H1 (cell line): ENCODE measurements around the gene TNIP3. TPM values are rescaled to one million over a fixed set of nuclear protein-coding genes. Genes with fewer than 3 reads are reported as not detected.

Source experiments
- CTCF ChIA-PET: fragments of 300-600 bp; sonication (Branson Sonifier 250); formaldehyde crosslinking; loops from one replicate; lab custom pipeline; 2021; ENCODE audit not compliant: partially characterized antibody; lab: Charles Lee
- POLR2A ChIA-PET: fragments of 300-600 bp; sonication (Branson Sonifier 250); formaldehyde crosslinking; loops from one replicate; lab custom pipeline; 2021; ENCODE audit warnings: inconsistent platforms; ENCODE audit not compliant: partially characterized antibody; lab: Charles Lee
- DNase-seq, 2 experiments: peaks; one replicate each; pipeline versions ENCODE4 v3.0.0 to v3.0.0-alpha.2; 2010 to 2022; ENCODE audit warnings: low spot score in 2 of 2, low read depth in 1 of 2, mixed read lengths in 1 of 2
- FAIRE-seq: peaks from 2 replicates; lab custom pipeline; 2011; peaks lifted over from hg19 to GRCh38; lab: Jason Lieb, UNC
- H2AFZ ChIP-seq: 2 replicates; pipeline ENCODE4 v1.8.1; 2012; ENCODE audit warnings: low read length, inconsistent platforms
- H2AK5ac ChIP-seq: 2 replicates; pipeline ENCODE4 v1.6.1; 2013; ENCODE audit warnings: low read depth, low read length
- H2BK120ac ChIP-seq: replicated peaks from 2 replicates; pipeline ENCODE3; 2013; ENCODE audit warnings: low read depth, low read length, inconsistent platforms
- H2BK12ac ChIP-seq: 2 replicates; pipeline ENCODE4 v1.6.1; 2013; ENCODE audit warnings: low read depth, low read length
- H2BK15ac ChIP-seq: 2 replicates; pipeline ENCODE4 v1.6.1; 2013; ENCODE audit warnings: low read length
- H2BK20ac ChIP-seq: 2 replicates; pipeline ENCODE4 v1.6.1; 2013; ENCODE audit warnings: low read length
- H2BK5ac ChIP-seq: 2 replicates; pipeline ENCODE4 v1.6.1; 2013; ENCODE audit warnings: low read depth, low read length
- H3K14ac ChIP-seq: 2 replicates; pipeline ENCODE4 v1.6.1; 2013; ENCODE audit warnings: inconsistent platforms; ENCODE audit not compliant: insufficient read length
- H3K18ac ChIP-seq: 2 replicates; pipeline ENCODE4 v1.6.1; 2013; ENCODE audit warnings: low read length; ENCODE audit errors: extremely low read depth
- H3K23ac ChIP-seq: 2 replicates; pipeline ENCODE4 v1.6.1; 2013; ENCODE audit warnings: inconsistent platforms; ENCODE audit not compliant: insufficient read length
- H3K23me2 ChIP-seq: 2 replicates; pipeline ENCODE4 v1.6.1; 2013; ENCODE audit warnings: low read depth, low read length
- H3K27ac ChIP-seq: 2 replicates; pipeline ENCODE4 v1.6.1; 2011; ENCODE audit warnings: low read depth, low read length, inconsistent platforms
- H3K27me3 ChIP-seq, 4 experiments: replicated peaks in 1 of 4; 1 replicate in 1 of 4; 2 replicates in 3 of 4; pipeline versions ENCODE4 v1.6.1 to v1.8.1; 2011 to 2013; ENCODE audit warnings: low read length in 3 of 4, mild to moderate bottlenecking in 3 of 4, inconsistent platforms in 2 of 4, mixed read lengths in 2 of 4, moderate library complexity in 1 of 4; ENCODE audit not compliant: control insufficient read depth in 3 of 4, insufficient read depth in 3 of 4; ENCODE audit errors: extremely low read depth in 1 of 4
- H3K36me3 ChIP-seq, 4 experiments: 2 replicates each; pipeline versions ENCODE4 v1.6.1 to v1.8.1; 2011 to 2013; ENCODE audit warnings: mild to moderate bottlenecking in 4 of 4, low read length in 3 of 4, moderate library complexity in 2 of 4, control low read depth in 1 of 4, inconsistent platforms in 1 of 4; ENCODE audit not compliant: insufficient read depth in 4 of 4, control insufficient read depth in 2 of 4
- H3K4ac ChIP-seq: replicated peaks from 2 replicates; pipeline ENCODE3; 2013; ENCODE audit warnings: low read length, low read depth, mixed read lengths, inconsistent platforms; ENCODE audit not compliant: insufficient read length
- H3K4me1 ChIP-seq, 4 experiments: replicated peaks in 1 of 4; 1 replicate in 1 of 4; 2 replicates in 3 of 4; pipeline versions ENCODE4 v1.6.1 to v1.8.1; 2011 to 2013; ENCODE audit warnings: low read length in 3 of 4, inconsistent platforms in 2 of 4, mixed read lengths in 1 of 4; ENCODE audit not compliant: insufficient read depth in 4 of 4, control insufficient read depth in 3 of 4
- H3K4me2 ChIP-seq, 2 experiments: 2 replicates each; pipeline versions ENCODE4 v1.6.1 to v1.8.1; 2011 to 2013; ENCODE audit warnings: low read depth in 2 of 2, low read length in 2 of 2, control low read depth in 1 of 2, inconsistent platforms in 1 of 2, mild to moderate bottlenecking in 1 of 2; ENCODE audit not compliant: insufficient read depth in 1 of 2
- H3K4me3 ChIP-seq, 4 experiments: fragments of 200-600, 300-600 bp in 1 of 4; sonication (generic), shearing (Covaris generic), sonication (Bioruptor Twin) in 1 of 4; 2 replicates each; pipeline versions ENCODE4 v1.5.1 to v1.8.1; 2011 to 2016; ENCODE audit warnings: low read length in 4 of 4, low read depth in 3 of 4, control low read depth in 2 of 4, inconsistent platforms in 2 of 4, mild to moderate bottlenecking in 2 of 4, mixed read lengths in 1 of 4, moderate library complexity in 1 of 4; ENCODE audit not compliant: insufficient read depth in 2 of 4; ENCODE audit errors: extremely low read depth in 1 of 4
- H3K56ac ChIP-seq: replicated peaks from 2 replicates; pipeline ENCODE3; 2013; ENCODE audit warnings: low read depth, mild to moderate bottlenecking, mixed read lengths, low read length, inconsistent platforms; ENCODE audit not compliant: insufficient read length
- H3K79me1 ChIP-seq: 2 replicates; pipeline ENCODE4 v1.6.1; 2013; ENCODE audit warnings: low read depth, low read length, control low read depth
- H3K79me2 ChIP-seq, 2 experiments: 2 replicates each; pipeline versions ENCODE4 v1.6.1 to v1.8.1; 2012 to 2013; ENCODE audit warnings: low read length in 2 of 2, mild to moderate bottlenecking in 2 of 2, inconsistent platforms in 1 of 2; ENCODE audit not compliant: insufficient read depth in 2 of 2, control insufficient read depth in 1 of 2
- H3K9ac ChIP-seq, 4 experiments: replicated peaks in 1 of 4; 1 replicate in 1 of 4; 2 replicates in 3 of 4; pipeline versions ENCODE4 v1.6.1 to v1.8.1; 2011 to 2013; ENCODE audit warnings: low read depth in 3 of 4, low read length in 3 of 4, control low read depth in 2 of 4, mild to moderate bottlenecking in 2 of 4, moderate library complexity in 2 of 4, inconsistent platforms in 1 of 4; ENCODE audit errors: extremely low read depth in 1 of 4
- H3K9me3 ChIP-seq, 2 experiments: 2 replicates each; pipeline versions ENCODE4 v1.6.1 to v1.8.1; 2012 to 2013; ENCODE audit warnings: mild to moderate bottlenecking in 2 of 2, moderate library complexity in 2 of 2, control low read depth in 1 of 2, inconsistent platforms in 1 of 2, low read depth in 1 of 2, low read length in 1 of 2, mixed read lengths in 1 of 2; ENCODE audit not compliant: insufficient read depth in 2 of 2
- H4K20me1 ChIP-seq, 2 experiments: replicated peaks in 1 of 2; 2 replicates each; pipeline versions ENCODE3 to v1.8.1; 2011 to 2013; ENCODE audit warnings: inconsistent platforms in 2 of 2, low read length in 2 of 2, mild to moderate bottlenecking in 1 of 2; ENCODE audit not compliant: insufficient read depth in 2 of 2, control insufficient read depth in 1 of 2
- H4K5ac ChIP-seq: 2 replicates; pipeline ENCODE4 v1.6.1; 2013; ENCODE audit warnings: low read length, low read depth, mixed read lengths, inconsistent platforms; ENCODE audit not compliant: insufficient read length
- H4K8ac ChIP-seq: 2 replicates; pipeline ENCODE4 v1.8.0; 2013; ENCODE audit warnings: mild to moderate bottlenecking, moderate library complexity, low read length, inconsistent platforms; ENCODE audit not compliant: insufficient read depth; ENCODE audit errors: extremely low read depth
- H4K91ac ChIP-seq: replicated peaks from 2 replicates; pipeline ENCODE3; 2013; ENCODE audit warnings: low read length, mixed read lengths, inconsistent platforms; ENCODE audit not compliant: insufficient read length
- ATF3 ChIP-seq: IDR thresholded peaks from 2 replicates; pipeline ENCODE4 v1.6.1; 2011; ENCODE audit warnings: low read depth, mild to moderate bottlenecking, low read length; ENCODE audit not compliant: insufficient read depth
- BCL11A ChIP-seq, 2 experiments: IDR thresholded peaks; one replicate each; pipeline ENCODE4 v1.6.1; 2011; ENCODE audit warnings: low read depth in 2 of 2, low read length in 2 of 2, mild to moderate bottlenecking in 2 of 2
- CHD2 ChIP-seq: IDR thresholded peaks from 2 replicates; pipeline ENCODE4 v1.6.1; 2012; ENCODE audit warnings: low read length, improper control_type of control experiment
- E2F6 ChIP-seq: IDR thresholded peaks from 2 replicates; pipeline ENCODE4 v1.6.1; 2012; ENCODE audit warnings: inconsistent platforms
- GTF2F1 ChIP-seq: IDR thresholded peaks from 2 replicates; pipeline ENCODE4 v1.6.1; 2012; ENCODE audit warnings: low read depth, low read length, improper control_type of control experiment, borderline replicate concordance
- JUN ChIP-seq: IDR thresholded peaks from 2 replicates; pipeline ENCODE4 v1.6.1; 2011; ENCODE audit warnings: low read depth, mild to moderate bottlenecking, improper control_type of control experiment, low read length
- KDM4A ChIP-seq: IDR thresholded peaks from one replicate; pipeline ENCODE4 v1.7.1; 2012; ENCODE audit warnings: low read depth, mild to moderate bottlenecking, moderate library complexity, low read length, inconsistent platforms; ENCODE audit not compliant: severe bottlenecking
- POLR2AphosphoS5 ChIP-seq: IDR thresholded peaks from 2 replicates; pipeline ENCODE4 v1.6.1; 2011; ENCODE audit warnings: low read depth, low read length
- SRF ChIP-seq: IDR thresholded peaks from 2 replicates; pipeline ENCODE4 v1.6.1; 2011; ENCODE audit warnings: mild to moderate bottlenecking, low read depth, low read length, moderate library complexity
- TAF7 ChIP-seq: optimal IDR thresholded peaks from 2 replicates; pipeline ENCODE3; 2011; ENCODE audit warnings: low read depth, mild to moderate bottlenecking, inconsistent platforms, low read length, moderate library complexity, borderline replicate concordance
- TCF12 ChIP-seq: IDR thresholded peaks from 2 replicates; pipeline ENCODE4 v1.6.1; 2011; ENCODE audit warnings: low read depth, mild to moderate bottlenecking, low read length
- USF2 ChIP-seq: IDR thresholded peaks from 2 replicates; pipeline ENCODE4 v1.6.1; 2011; ENCODE audit warnings: low read length, improper control_type of control experiment
- WGBS, 2 experiments: shearing (Covaris generic) in 1 of 2; methylation state at CpG; one replicate each; pipeline versions ENCODE4 v1.1.6 to v1.1.7; 2013 to 2015; ENCODE audit warnings: low lambda C conversion rate in 2 of 2, mixed read lengths in 2 of 2, inconsistent platforms in 1 of 2, low coverage in 1 of 2, missing lambda C conversion rate in 1 of 2; ENCODE audit not compliant: insufficient replicate concordance in 2 of 2, insufficient coverage in 1 of 2, insufficient read length in 1 of 2; ENCODE audit errors: extremely low coverage in 1 of 2, missing lambda C conversion rate in 1 of 2; 5-methylcytosine and 5-hydroxymethylcytosine counted together
- polyA plus RNA-seq, 7 experiments: library from polyadenylated mRNA; depleted of rRNA in 3 of 7; stranded (reverse) in 5 of 7; unstranded in 2 of 7; fragments of >200 nt in 5 of 7; fragments of 200-250 nt in 2 of 7; gene quantifications; 1 replicate in 5 of 7; 2 replicates in 1 of 7; 4 replicates in 1 of 7; pipeline versions ENCODE4 v1.2.1 to v1.2.3, GENCODE V29; 2011 to 2013; ENCODE audit warnings: missing spikeins in 2 of 7, mixed read lengths in 2 of 7
- total RNA-seq: library from RNA; stranded (reverse); fragmentation: NEBNext Ultra II Directional; extraction: Animal tissue kit (Norgen Biotek cat#: 25700); gene quantifications from 2 replicates; pipeline ENCODE4 v1.2.1, GENCODE V29; 2021

Gene TNIP3
- total and polyA plus RNA-seq, 2 of the 8 experiments (the other 6 are each of a cell fraction or from before 2014, with no cell fraction given) = not detected

- H4K20me1 ChIP-seq = no peaks in the 10 kb centered on the region
- no peak overlapping the region for H4K8ac ChIP-seq
- no peak overlapping the region for H2BK15ac ChIP-seq
- H4K5ac ChIP-seq = no peak overlapping the region
- FAIRE-seq (no peak), DNase-seq (no peak)
- H2AFZ ChIP-seq = no peak overlapping the region
- H3K36me3 ChIP-seq = no peaks in the 10 kb centered on the region
- no peak overlapping the region for H2BK5ac ChIP-seq
- no peak overlapping the region for H3K4ac ChIP-seq
- no peak overlapping the region for H3K4me3 ChIP-seq
- POLR2A ChIA-PET = no interaction called here
- no peak overlapping the region for H2BK120ac ChIP-seq
- CTCF ChIA-PET = interaction anchor here (0.5 to 1.6 kb wide), 7 partner anchors 9 to 703 kb away, joined by 3 to 6 read pairs (median 3); no protein-coding TSS in a partner anchor
- no peak overlapping the region for H3K56ac ChIP-seq
- H3K14ac ChIP-seq = no peak overlapping the region
- H3K4me1 ChIP-seq = peaks cover 0 to 5% (median 0%) of the 10 kb centered on the region in 4 experiments; a peak in 2 of 7 replicates
- H3K4me2 ChIP-seq = no peak overlapping the region
- no peaks in the 10 kb centered on the region for H3K79me2 ChIP-seq
- no peak overlapping the region for H4K91ac ChIP-seq
- H3K23me2 ChIP-seq = no peaks in the 10 kb centered on the region
- no peaks in the 10 kb centered on the region for H3K27me3 ChIP-seq
- no peak overlapping the region for H2AK5ac ChIP-seq
- H2BK20ac ChIP-seq = no peak overlapping the region
- no peak overlapping the region for H3K27ac ChIP-seq
- no peak overlapping the region for H3K9ac ChIP-seq
- H3K23ac ChIP-seq = no peak overlapping the region
- H3K18ac ChIP-seq = no peak overlapping the region
- H3K9me3 ChIP-seq = peaks cover 0 to 4% of the 10 kb centered on the region in 2 experiments; a peak in 1 of 4 replicates
- no peaks in the 10 kb centered on the region for H3K79me1 ChIP-seq
- 100% methylated on average over 1 of the region's 1 CpG; no CpG with 5 or more reads in 1 of the 2 experiments for WGBS, 2 experiments
- no peak overlapping the region for H2BK12ac ChIP-seq
- TF ChIP-seq CHD2 (no peak), ATF3 (no peak), SRF (no peak), TCF12 (no peak), JUN (no peak), TAF7 (no peak), E2F6 (no peak), BCL11A (IDR thresholded peaks at IDR 0.05; ENCODE audit: low read depth in 2 of 2, low read length in 2 of 2) (no peak), GTF2F1 (no peak), POLR2AphosphoS5 (no peak), USF2 (no peak), KDM4A (no peak)
Observed at GRCh38 chr4:121187206-121187605, 23.1 kb upstream of the TNIP3 start.
